ENCODE data around the gene ARHGEF39.

DNA sequence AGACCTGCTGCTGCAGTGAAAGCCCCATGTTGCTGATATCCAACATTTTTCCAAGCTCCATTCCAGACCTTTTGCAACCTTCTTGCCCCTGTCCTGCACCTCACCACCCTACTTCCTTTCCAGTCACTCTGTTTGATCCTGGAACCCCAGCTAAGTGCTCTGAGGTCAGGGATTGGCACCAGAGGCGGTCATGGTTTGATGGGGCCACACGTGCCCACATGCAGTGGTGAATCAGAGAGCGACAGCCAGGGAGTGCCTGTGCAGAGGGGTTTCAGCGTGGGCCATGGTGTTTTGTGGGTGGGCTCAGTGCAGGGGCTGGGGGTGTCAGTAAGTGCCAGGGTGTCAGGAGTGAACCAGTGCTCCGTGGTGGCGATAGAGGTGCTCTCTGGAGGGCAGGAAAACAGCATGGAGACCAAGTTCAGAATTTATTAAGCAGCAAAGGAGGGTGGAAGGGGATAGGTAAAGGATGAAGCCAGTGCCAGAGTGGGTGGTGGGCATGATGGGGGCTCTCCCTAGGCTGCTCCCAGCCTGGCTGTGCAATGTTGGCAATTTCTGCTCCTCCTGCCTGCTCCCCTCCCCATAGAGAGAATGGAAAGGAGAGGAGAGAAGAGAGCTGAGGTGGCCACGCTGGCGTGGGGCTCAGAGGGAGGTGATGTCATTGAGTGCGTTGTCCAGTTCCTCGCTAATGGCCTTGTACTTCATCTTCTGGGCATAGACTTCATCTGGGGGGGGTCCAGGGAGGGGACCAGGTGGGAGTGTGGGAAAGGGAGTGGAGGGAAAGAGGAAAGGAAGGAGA lies 17.7 kb upstream of the ARHGEF39 start:
- TF ChIP-seq EZH2 (IDR thresholded peaks at IDR 0.05; ENCODE audit: low read length) = no peak
- TF ChIP-seq, protein P1, sequence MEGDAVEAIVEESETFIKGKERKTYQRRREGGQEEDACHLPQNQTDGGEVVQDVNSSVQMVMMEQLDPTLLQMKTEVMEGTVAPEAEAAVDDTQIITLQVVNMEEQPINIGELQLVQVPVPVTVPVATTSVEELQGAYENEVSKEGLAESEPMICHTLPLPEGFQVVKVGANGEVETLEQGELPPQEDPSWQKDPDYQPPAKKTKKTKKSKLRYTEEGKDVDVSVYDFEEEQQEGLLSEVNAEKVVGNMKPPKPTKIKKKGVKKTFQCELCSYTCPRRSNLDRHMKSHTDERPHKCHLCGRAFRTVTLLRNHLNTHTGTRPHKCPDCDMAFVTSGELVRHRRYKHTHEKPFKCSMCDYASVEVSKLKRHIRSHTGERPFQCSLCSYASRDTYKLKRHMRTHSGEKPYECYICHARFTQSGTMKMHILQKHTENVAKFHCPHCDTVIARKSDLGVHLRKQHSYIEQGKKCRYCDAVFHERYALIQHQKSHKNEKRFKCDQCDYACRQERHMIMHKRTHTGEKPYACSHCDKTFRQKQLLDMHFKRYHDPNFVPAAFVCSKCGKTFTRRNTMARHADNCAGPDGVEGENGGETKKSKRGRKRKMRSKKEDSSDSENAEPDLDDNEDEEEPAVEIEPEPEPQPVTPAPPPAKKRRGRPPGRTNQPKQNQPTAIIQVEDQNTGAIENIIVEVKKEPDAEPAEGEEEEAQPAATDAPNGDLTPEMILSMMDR (optimal IDR thresholded peaks at IDR 0.05 in 1 of 3, IDR thresholded peaks at IDR 0.05 in 1 of 3, conservative IDR thresholded peaks at IDR 0.05 in 1 of 3; ENCODE audit: extremely low read depth in 1 of 3, insufficient read depth in 2 of 3, low read length in 3 of 3) = no peak
